Measurements from ENCODE around the gene FAM98B. TPM values are rescaled to one million over a fixed set of nuclear protein-coding genes. Genes with fewer than 3 reads are reported as not detected.

The FAM98B gene
- total RNA-seq, 1 donor from 2014 or later = 4.7 TPM

DNA sequence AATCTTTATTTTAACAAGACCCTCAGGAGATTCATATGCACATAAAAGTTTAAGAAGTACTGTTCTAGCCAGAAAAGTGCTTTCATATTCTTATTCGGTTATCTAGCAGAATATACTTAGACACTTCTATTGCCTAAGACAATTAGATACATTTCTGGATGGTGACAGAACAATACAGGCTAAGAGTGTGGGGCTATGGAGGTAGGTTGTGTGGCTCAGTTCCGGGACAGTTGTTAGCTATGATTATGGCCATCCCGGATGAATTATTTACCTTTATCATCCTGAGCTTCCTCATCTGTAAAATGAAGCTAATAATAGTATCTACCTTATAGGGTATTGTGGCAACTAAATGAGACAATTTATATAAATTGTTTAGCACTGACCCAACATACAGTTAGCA is 6.6 kb downstream of the FAM98B start:
- no peak for DNase-seq (ENCODE audit: low read depth)

- no peak for DNase-seq (ENCODE audit: low read depth)
Observed at GRCh38 chr15:38461066-38461833, 7.3 kb downstream of the FAM98B start.

DNA sequence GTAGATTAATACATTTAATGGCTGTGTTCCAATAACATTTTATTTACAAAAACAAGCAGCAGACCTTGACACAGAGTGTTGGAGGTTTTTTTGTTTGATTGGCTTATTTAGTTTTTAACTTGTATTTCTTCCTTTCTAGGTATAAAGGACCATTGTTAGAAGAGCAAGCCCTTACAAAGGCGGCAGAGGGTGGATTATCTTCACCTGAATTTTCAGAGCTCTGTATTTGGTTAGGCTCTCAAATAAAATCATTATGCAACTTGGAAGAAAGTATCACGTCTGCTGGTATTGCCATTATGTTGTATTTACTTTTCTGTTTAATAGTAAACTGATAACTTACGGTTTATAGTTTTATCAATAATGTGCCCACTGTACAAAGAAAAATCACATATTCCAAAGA is 10.0 kb downstream of the FAM98B start:
- no peak for DNase-seq (ENCODE audit: low read depth)

GRCh38 chr15:38464675-38465074 is 10.7 kb downstream of the FAM98B start:
- no peak for DNase-seq (ENCODE audit: low read depth)

- DNase-seq (ENCODE audit: low read depth) = no peak
Observed at GRCh38 chr15:38470816-38471215, 16.9 kb downstream of the FAM98B start.

- no peak for DNase-seq (ENCODE audit: low read depth)
Observed at GRCh38 chr15:38471974-38472373, 18.0 kb downstream of the FAM98B start.

GRCh38 chr15:38474155-38474757 is 20.3 kb downstream of the FAM98B start:
- peak; percentile 72 for DNase-seq (ENCODE audit: low read depth)

- DNase-seq (ENCODE audit: low read depth) = no peak
Observed at GRCh38 chr15:38475361-38475760, 21.4 kb downstream of the FAM98B start.

DNA sequence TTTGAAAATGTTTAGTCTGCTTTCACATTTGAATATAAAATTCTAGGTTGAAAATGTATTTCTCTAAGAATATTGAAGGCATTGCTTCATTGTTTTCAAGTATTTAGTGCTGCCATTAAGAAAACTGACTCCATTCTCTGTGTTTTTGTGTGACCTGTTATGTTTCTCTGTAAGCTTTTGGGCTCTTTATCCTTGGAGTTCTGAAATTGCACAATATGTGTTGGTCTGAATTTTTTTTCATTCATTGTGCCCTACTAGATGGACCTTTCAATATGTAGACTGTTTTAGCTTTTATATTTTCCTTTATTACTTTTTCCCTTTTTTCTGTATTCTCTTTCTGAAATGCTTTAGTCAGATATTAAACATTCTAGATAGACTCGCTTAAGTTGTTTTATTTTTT is 22.2 kb downstream of the FAM98B start:
- DNase-seq (ENCODE audit: low read depth) = no peak

GRCh38 chr15:38477637-38478036 is 23.7 kb downstream of the FAM98B start:
- no peak for DNase-seq (ENCODE audit: low read depth)

DNA sequence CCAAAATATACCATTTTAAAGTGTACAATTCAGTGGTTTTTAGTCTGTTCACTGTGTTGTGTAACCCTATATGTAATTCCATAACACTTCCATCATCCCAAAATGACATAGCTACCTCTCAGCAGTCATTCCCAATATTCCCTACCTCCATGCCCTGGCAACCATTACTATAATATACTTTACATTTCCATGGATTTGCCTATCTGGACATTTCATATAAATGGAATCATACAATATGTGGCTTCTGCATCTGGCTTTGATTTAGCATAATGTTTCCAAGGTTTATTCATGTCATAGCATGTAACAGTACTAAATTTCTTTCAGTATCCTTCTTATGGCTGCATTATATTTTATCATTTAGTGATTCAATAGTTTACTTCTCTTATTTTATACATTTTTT is 25.3 kb downstream of the FAM98B start:
- no peak for DNase-seq (ENCODE audit: low read depth)

DNA sequence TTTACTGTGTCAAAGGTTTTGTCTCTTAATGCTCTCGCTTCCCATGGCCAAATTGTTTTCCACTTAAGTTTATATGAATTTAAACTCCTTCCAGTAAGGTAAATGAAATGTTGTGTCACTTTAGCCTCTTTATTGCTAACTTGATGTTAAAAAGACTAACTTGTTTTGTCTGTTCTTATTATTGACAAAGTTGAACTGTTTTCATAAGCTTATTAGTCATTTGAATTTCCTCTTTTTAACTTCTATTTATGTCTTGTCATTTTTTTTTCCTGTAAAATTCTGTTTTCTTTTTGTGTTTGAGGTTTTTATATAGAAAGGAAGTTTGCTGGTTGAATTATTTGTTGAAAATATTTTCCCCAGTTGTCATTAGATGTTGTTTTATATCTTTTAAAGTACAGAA is 25.8 kb downstream of the FAM98B start:
- no peak for DNase-seq (ENCODE audit: low read depth)

GRCh38 chr15:38481113-38481512 is 27.2 kb downstream of the FAM98B start:
- DNase-seq (ENCODE audit: low read depth) = no peak

GRCh38 chr15:38481761-38482160 is 27.8 kb downstream of the FAM98B start:
- no peak for DNase-seq (ENCODE audit: low read depth)

DNA sequence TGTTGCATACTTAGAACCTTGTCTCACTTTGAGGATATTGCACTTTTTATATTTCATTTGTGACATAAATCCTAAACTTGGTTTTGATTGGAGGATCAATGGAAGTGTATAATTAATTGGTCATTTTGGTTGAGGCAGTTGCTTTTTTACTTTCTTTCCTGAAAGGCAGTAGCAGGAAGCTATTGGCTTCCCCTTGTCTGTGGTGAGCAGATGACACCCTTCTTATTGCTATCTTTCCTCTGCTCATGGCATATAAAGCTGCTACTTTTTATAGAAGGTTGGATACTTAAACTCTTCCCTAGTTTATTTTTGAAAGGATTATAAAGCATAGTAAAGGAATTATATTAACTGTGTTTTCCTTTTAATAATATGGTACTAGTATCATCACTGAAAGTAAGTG is 28.6 kb downstream of the FAM98B start:
- no peak for DNase-seq (ENCODE audit: low read depth)

- no peak for DNase-seq (ENCODE audit: low read depth)
Observed at GRCh38 chr15:38486936-38487335, 33.0 kb downstream of the FAM98B start.

GRCh38 chr15:38487378-38487777 is 33.5 kb downstream of the FAM98B start:
- no peak for DNase-seq (ENCODE audit: low read depth)

GRCh38 chr15:38490242-38490922 is 36.5 kb downstream of the FAM98B start:
- DNase-seq (ENCODE audit: low read depth) = no peak

DNA sequence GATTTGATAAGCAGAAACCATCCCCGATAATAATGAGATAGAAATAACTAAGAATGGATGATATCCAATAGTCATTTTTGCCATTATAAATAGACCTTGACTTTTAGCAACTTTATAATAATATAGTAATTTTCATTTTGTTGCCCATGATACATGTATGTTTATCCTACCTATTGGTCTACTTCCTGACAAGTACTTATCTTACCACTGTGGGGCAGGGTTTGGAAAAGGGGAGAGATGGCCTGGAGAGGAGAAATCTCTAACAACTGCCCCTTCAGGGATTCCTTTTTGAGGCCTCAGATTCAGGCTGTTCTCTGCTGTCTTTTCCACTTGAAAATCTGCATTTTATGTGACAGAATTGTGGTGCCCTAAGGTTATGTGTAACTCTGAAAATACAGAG is 42.2 kb downstream of the FAM98B start:
- DNase-seq (ENCODE audit: low read depth) = no peak

DNA sequence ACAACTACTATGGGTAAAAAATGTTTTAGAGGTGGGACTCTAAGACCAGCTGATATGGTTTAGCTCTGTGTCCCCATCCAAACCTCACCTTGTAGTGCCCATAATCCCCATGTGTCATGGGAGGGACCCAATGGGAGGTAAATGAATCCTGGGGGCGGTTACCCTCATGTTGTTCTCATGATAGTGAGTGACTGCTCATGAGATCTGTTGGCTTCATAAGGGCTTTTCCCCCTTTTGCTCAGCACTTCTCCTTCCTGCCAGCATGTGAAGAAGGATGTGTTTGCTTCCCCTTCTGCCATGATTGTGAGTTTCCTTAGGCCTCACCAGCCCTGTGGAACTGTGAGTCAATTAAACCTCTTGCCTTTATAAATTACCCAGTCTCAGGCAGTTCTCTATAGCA is 45.7 kb downstream of the FAM98B start:
- no peak for DNase-seq (ENCODE audit: low read depth)

- DNase-seq (ENCODE audit: low read depth) = no peak
Observed at GRCh38 chr15:38503496-38503895, 49.6 kb downstream of the FAM98B start.

DNA sequence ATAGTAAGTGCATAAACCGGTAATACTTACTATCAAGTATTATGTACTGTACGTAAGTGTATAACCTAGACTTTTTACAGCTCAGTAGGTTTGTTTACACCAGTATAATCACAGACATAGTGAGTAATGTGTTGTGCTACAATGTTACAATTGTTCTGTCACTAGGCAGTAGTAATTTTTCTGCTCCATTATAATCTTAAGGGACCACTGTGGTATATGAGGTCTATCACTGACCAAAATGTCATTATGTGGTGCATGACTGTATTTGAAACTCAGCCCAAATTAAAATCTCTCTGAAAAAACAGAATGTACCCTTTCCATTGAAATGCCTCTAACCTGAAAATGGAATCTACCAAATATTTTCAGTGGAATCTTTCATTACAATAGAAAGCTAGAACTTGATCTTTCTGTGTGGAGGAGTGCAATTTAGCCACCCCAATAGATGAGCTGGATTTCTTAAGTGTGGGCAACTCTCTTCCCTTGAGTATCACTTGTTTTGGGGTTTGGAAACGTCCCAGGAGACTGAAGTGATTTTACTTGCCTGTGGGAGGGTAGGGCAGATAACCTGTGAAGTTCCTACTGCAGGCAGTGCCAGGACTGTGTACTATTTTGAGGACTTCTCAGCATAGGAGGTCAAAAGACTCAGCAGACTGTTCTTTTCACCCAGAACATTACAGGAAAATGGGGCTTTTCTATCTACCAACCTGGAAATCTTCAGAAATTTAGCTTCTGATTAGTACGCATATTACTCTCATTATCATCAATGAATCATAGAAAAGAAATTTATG is 50.9 kb downstream of the FAM98B start:
- peak; percentile 9 for DNase-seq (ENCODE audit: low read depth)

Measured in myocyte (in vitro differentiated cells).